ENCODE measurements around the gene CGB2. TPM values are rescaled to one million over a fixed set of nuclear protein-coding genes. Genes with fewer than 3 reads are reported as not detected.

CGB2 gene
- total and polyA plus RNA-seq, 12 donors: not detected

DNA sequence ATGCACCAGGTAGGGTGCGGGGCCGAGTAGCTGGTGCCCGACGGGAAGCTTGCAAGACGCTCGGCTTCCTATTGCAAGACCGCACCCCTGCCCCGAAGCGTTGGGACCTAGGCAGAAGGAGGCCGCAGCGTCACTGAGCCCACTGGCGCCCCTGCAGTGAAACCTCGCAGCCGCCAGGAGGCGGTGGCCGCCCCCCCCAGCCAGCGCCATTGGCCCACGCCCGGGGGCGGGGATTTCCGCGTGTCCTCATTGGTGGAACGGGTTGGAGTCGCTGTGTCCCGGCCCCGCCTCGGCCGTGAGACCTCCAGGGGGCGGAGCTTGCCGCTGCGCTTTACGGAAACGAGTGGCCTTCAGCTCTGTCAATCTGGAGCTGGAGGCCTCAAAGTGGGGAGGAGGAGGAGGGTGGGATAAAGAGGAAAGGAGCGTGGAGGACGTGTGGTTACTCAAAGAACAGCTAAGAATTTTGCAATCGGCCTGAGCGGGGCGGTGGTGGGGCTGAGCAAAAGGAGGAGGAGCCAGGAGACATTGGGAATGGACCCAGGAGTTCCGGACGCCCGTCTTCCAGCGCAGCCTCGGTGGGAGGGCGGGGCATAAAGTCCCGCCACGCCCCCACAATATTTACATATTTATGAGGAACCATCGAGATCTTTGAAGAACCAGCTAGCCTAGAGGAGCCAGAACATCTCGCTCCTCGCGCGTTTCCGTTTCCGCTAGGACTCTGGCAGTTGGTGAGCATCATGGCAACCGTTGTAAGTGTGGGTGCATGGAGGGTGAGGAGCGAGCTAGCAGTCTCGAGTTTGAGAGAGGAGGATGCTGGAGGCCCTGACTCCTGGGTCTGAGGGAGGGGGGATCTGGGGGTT lies 38.3 kb upstream of the CGB2 start, which contains the start of the genes GYS1 and RUVBL2:
Gene GYS1, minus strand, starts transcription at position 135 of the 860 bp plus-strand sequence. CDS start 197 bp downstream, outside the sequence.
Gene RUVBL2, plus strand, starts transcription at position 713 of the 860 bp plus-strand sequence. Its CDS starts 25 bp downstream, at position 738.
- Histone ChIP-seq H3K27me3 (no peaks in the 10 kb centered on the region), H3K36me3 (replicated peaks in 1 of 2) (peaks cover 0 to 13% of the 10 kb centered on the region in 2 donors), H3K4me3 (peak within 1 kb of the TSS; percentile 1 to 91 (median 50)), H3K27ac (peak within 1 kb of the TSS; percentile 71 to 96 (median 88)), H3K9me3 (replicated peaks in 1 of 3) (no peaks in the 10 kb centered on the region), H3K4me1 (replicated peaks in 1 of 2) (peaks cover 18 to 27% of the 10 kb centered on the region in 2 donors)
- TF ChIP-seq CTCF (IDR thresholded peaks at IDR 0.05): peak; percentile 95 to 99 (median 98)
- TF ChIP-seq POLR2A (IDR thresholded peaks at IDR 0.05): peak; percentile 73 to 88
- intact Hi-C loops (cut with DNase I): no loop called here
- DNase-seq: peak; percentile 99 to 100 (median 100)
- 0 to 2% (median 0%) methylated on average over 13 to 56 of the region's 56 CpGs for WGBS, 4 donors

DNA sequence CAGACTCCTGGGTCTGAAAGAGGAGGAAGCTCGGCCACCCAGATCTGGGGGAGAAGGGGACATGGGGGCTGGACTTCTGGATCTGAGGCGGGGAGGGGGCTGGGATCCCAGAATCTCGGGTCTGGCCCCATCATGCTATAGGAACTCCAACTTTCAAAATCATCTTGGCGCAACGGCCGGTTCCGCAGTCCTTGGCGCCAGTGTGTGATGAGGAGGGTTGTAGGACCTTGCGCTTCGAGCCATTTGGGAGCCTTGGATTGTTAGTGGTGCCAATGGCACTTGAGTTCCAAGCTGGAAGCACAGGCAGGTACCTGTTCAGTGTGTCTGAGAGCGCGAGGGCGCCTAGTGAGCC lies 37.7 kb upstream of the CGB2 start:
- 0 to 4% (median 1%) methylated on average over 9 to 13 of the region's 13 CpGs for WGBS, 4 donors
- intact Hi-C loops (cut with DNase I): no loop called here

DNA sequence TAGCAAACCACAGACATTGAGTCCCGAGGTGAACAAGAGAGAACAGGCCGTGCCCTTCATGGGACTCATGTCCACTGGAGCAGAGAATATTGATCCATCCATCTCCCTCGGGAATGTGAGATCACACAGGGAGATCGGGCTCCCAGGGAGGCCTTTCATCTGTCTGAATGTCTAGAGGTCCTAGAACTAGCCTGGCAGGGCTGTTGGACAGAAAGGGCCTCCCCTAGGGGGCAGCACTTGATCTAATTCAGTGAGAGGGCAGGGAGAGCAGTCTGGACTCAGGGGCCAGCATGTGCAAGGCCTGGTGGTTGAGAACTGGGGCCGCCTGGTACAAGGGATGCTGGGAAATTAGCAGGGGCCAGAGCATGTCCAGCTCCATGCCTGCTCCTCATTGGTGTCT lies 33.7 kb upstream of the CGB2 start:
- WGBS, 4 donors: 62 to 72% (median 70%) methylated on average over 3 to 5 of the region's 5 CpGs
- Histone ChIP-seq H3K4me1 (replicated peaks in 1 of 2) (peaks cover 0 to 12% of the 10 kb centered on the region in 2 donors), H3K27me3 (no peaks in the 10 kb centered on the region), H3K27ac (no peak overlapping the region), H3K9me3 (replicated peaks in 1 of 3) (no peaks in the 10 kb centered on the region), H3K4me3 (no peak overlapping the region), H3K36me3 (replicated peaks in 1 of 2) (peaks cover 0 to 6% of the 10 kb centered on the region in 2 donors)
- intact Hi-C loops (cut with DNase I): no loop called here
- TF ChIP-seq CTCF (IDR thresholded peaks at IDR 0.05) (peak in 4 of 6 experiments; percentile 19 to 42 (median 24)), POLR2A (IDR thresholded peaks at IDR 0.05) (no peak)
- peak in 3 of 7 donors; percentile 49 to 62 (median 57) for DNase-seq

More for the DNA sequence above, 37.7 kb upstream of the CGB2 start:
- peak overlapping the region in 2 of 4 donors; percentile 32 to 91 for H3K4me3 ChIP-seq
- no peak for DNase-seq
- H3K36me3 ChIP-seq (replicated peaks in 1 of 2): peaks cover 0 to 7% of the 10 kb centered on the region in 2 donors
- peaks cover 18 to 27% of the 10 kb centered on the region in 2 donors for H3K4me1 ChIP-seq (replicated peaks in 1 of 2)
- no peaks in the 10 kb centered on the region for H3K27me3 ChIP-seq
- TF ChIP-seq POLR2A (IDR thresholded peaks at IDR 0.05): no peak
- TF ChIP-seq CTCF (IDR thresholded peaks at IDR 0.05): no peak
- peak overlapping the region in 4 of 5 donors; percentile 47 to 96 (median 83) for H3K27ac ChIP-seq
- no peaks in the 10 kb centered on the region for H3K9me3 ChIP-seq (replicated peaks in 1 of 3)

DNA sequence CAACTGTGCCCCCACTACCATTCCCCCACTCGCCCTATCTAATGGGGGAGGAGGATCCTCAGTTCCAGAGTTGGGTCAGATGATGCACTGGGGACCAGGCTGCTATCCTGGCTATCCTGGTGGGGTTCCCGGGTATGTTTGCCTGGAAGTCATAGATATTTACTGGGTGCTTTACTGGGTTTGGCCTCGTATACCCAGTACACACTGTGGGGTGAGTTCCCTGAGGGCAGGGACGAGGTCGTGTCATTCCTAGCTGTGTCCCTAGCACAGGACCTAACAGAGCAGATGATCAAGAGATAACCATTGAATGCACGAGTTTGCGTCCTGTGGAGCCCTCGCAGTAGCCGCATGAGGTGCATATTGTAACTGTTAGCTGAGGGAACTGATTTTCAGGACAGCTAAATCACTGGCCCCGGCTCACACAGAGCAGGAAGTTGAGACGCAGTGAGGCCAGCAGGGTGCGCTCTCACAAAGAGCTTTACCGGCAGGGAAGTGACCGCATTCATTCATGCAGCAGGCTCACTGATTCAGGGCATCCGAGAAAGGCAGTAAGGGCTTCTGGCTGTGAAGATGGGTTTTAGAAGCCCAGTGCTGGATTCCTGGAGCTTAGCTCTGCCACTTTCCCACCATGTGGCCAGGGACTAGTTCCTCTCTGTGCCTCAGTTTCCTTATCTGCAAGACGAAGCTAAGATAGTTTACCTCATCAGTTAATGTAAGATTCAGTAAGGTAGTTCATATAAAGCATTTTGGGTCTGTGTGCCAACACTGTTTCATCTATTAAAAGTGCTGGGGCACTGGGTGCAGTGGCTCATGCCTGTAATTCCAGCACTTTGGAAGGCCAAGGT lies 32.0 kb upstream of the CGB2 start:
- intact Hi-C loops (cut with DNase I): no loop called here
- WGBS, 4 donors: 55 to 84% (median 65%) methylated on average over 8 to 16 of the region's 16 CpGs
- peaks cover 0 to 21% of the 10 kb centered on the region in 2 donors for H3K36me3 ChIP-seq (replicated peaks in 1 of 2)

More for the DNA sequence above, 32.0 kb upstream of the CGB2 start:
- TF ChIP-seq CTCF (IDR thresholded peaks at IDR 0.05) (peak; percentile 28 to 55 (median 48)), POLR2A (IDR thresholded peaks at IDR 0.05) (no peak)
- DNase-seq: peak in 4 of 7 donors; percentile 58 to 72 (median 63)
- H3K4me1 ChIP-seq (replicated peaks in 1 of 2): peaks cover 0 to 4% of the 10 kb centered on the region in 2 donors
- H3K27ac ChIP-seq: no peak overlapping the region
- no peak overlapping the region for H3K4me3 ChIP-seq
- H3K9me3 ChIP-seq (replicated peaks in 1 of 3): no peaks in the 10 kb centered on the region
- H3K27me3 ChIP-seq: no peaks in the 10 kb centered on the region
